HepG2 (cell line): Measurements from ENCODE around the gene CCDC116. TPM values are rescaled to one million over a fixed set of nuclear protein-coding genes. Genes with fewer than 3 reads are reported as not detected.

ENCODE experiments used
- ATAC-seq: fragments of 200-7000 bp; cut with Tn5 transposase; 3 replicates; pipeline ENCODE4 v1.9.1; 2020; ENCODE audit warnings: mild to moderate bottlenecking, moderate library complexity
- BruUV-seq: library from RNA; stranded (reverse); fragments of 400-500 nt; replicated peaks from 2 replicates; lab custom pipeline; 2021; lab: Mats Ljungman, UMichigan
- CTCF ChIA-PET: fragments of 300-600 bp; formaldehyde crosslinking; extraction: SDS; loops from one replicate; lab custom pipeline; 2021; ENCODE audit warnings: low total read pairs, inconsistent platforms, low intra/inter-chr PET ratio; lab: Yijun Ruan, JAX
- POLR2A ChIA-PET: fragments of 350-600 bp; sonication (Branson Sonifier 250); formaldehyde crosslinking; loops from one replicate; lab custom pipeline; 2020; ENCODE audit warnings: antibody characterized with exemption, inconsistent platforms; lab: Yijun Ruan, JAX
- DNase-seq: peaks from one replicate; pipeline ENCODE4 v3.0.0-alpha.2; 2015; ENCODE audit warnings: low spot score
- FAIRE-seq: peaks from 3 replicates; lab custom pipeline; 2011; peaks lifted over from hg19 to GRCh38; lab: Jason Lieb, UNC
- H2AFZ ChIP-seq: one replicate; pipeline ENCODE4 v1.6.1; 2011; ENCODE audit warnings: low read length, inconsistent platforms
- H3K27ac ChIP-seq: fragments of 300-600 bp; 3 replicates; pipeline ENCODE4 v1.8.0; 2011; ENCODE audit warnings: mixed run types, mild to moderate bottlenecking, mixed read lengths, low read length, inconsistent platforms; ENCODE audit not compliant: insufficient read depth; ENCODE audit errors: extremely low read length
- H3K27me3 ChIP-seq, 2 experiments: fragments of 200-600 bp in 1 of 2; 2 replicates in 1 of 2; 3 replicates in 1 of 2; pipeline versions ENCODE4 v1.6.0 to v1.8.0; 2011; ENCODE audit warnings: low read length in 2 of 2, mild to moderate bottlenecking in 2 of 2, moderate library complexity in 2 of 2, inconsistent platforms in 1 of 2; ENCODE audit not compliant: insufficient read depth in 2 of 2, control insufficient read depth in 1 of 2
- H3K36me3 ChIP-seq, 2 experiments: fragments of 200-600 bp in 1 of 2; replicated peaks in 1 of 2; 2 replicates in 1 of 2; 3 replicates in 1 of 2; pipeline versions ENCODE4 v1.5.1 to v1.8.0; 2011; ENCODE audit warnings: low read length in 2 of 2, inconsistent platforms in 1 of 2; ENCODE audit not compliant: insufficient read depth in 2 of 2, control insufficient read depth in 1 of 2
- H3K4me1 ChIP-seq: 2 replicates; pipeline ENCODE4 v1.5.1; 2012; ENCODE audit warnings: low read length, inconsistent platforms; ENCODE audit not compliant: insufficient read depth
- H3K4me2 ChIP-seq: 2 replicates; pipeline ENCODE4 v1.6.0; 2011; ENCODE audit warnings: low read depth, low read length, inconsistent platforms
- H3K4me3 ChIP-seq, 3 experiments: fragments of 200-600 bp in 1 of 3; sonication (generic), shearing (Covaris generic) in 1 of 3; replicated peaks in 1 of 3; 2 replicates each; pipeline ENCODE4 v1.5.1; 2011 to 2016; ENCODE audit warnings: low read length in 3 of 3, inconsistent platforms in 2 of 3, low read depth in 2 of 3, mild to moderate bottlenecking in 2 of 3, control low read depth in 1 of 3, mixed read lengths in 1 of 3; ENCODE audit not compliant: insufficient read depth in 1 of 3
- H3K79me2 ChIP-seq: one replicate; pipeline ENCODE4 v1.6.1; 2011; ENCODE audit warnings: low read length, inconsistent platforms; ENCODE audit not compliant: insufficient read depth
- H3K9ac ChIP-seq: 2 replicates; pipeline ENCODE4 v1.6.0; 2011; ENCODE audit warnings: mild to moderate bottlenecking, low read depth, low read length, inconsistent platforms; ENCODE audit not compliant: insufficient read depth
- H3K9me3 ChIP-seq: 2 replicates; pipeline ENCODE4 v1.5.1; 2012; ENCODE audit warnings: mild to moderate bottlenecking, low read length
- H4K20me1 ChIP-seq: 2 replicates; pipeline ENCODE4 v1.6.0; 2011; ENCODE audit warnings: inconsistent platforms, mild to moderate bottlenecking, low read length, moderate library complexity; ENCODE audit not compliant: insufficient read depth
- HDAC2 ChIP-seq: sonication (generic); formaldehyde crosslinking; IDR thresholded peaks from 2 replicates; pipeline ENCODE4 v1.4.0; 2020; ENCODE audit warnings: missing genetic modification reagents
- MEF2D ChIP-seq: sonication (generic); formaldehyde crosslinking; IDR thresholded peaks from 2 replicates; pipeline ENCODE4 v1.5.1; 2020; ENCODE audit warnings: mild to moderate bottlenecking, missing genetic modification reagents
- STAT5B ChIP-seq: sonication (generic); formaldehyde crosslinking; IDR thresholded peaks from 2 replicates; pipeline ENCODE4 v1.4.0; 2020; ENCODE audit warnings: missing genetic modification reagents
- SUZ12 ChIP-seq: fragments of 150-350 bp; IDR thresholded peaks from 2 replicates; pipeline ENCODE4 v1.6.1; 2014; ENCODE audit warnings: low read depth, low read length
- TSC22D2 ChIP-seq: sonication (generic); formaldehyde crosslinking; IDR thresholded peaks from 2 replicates; pipeline ENCODE4 v1.5.1; 2020; ENCODE audit warnings: missing genetic modification reagents, mild to moderate bottlenecking, borderline replicate concordance
- ZBTB8A ChIP-seq: sonication (generic); formaldehyde crosslinking; IDR thresholded peaks from 2 replicates; pipeline ENCODE4 v1.4.0; 2020; ENCODE audit warnings: mild to moderate bottlenecking, low read depth, missing genetic modification reagents, borderline replicate concordance
- ZNF224 ChIP-seq: sonication (generic); formaldehyde crosslinking; IDR thresholded peaks from 2 replicates; pipeline ENCODE4 v1.5.0; 2020; ENCODE audit warnings: mild to moderate bottlenecking, missing genetic modification reagents
- ZNF230 ChIP-seq: sonication (generic); formaldehyde crosslinking; IDR thresholded peaks from 2 replicates; pipeline ENCODE4 v1.4.0; 2020; ENCODE audit warnings: mild to moderate bottlenecking, missing genetic modification reagents
- ZNF547 ChIP-seq: sonication (generic); formaldehyde crosslinking; IDR thresholded peaks from 2 replicates; pipeline ENCODE4 v1.5.1; 2020; ENCODE audit warnings: mild to moderate bottlenecking, missing genetic modification reagents
- WGBS: methylation state at CpG from one replicate; pipeline ENCODE4 v1.1.6; 2017; ENCODE audit warnings: low lambda C conversion rate; 5-methylcytosine and 5-hydroxymethylcytosine counted together
- in situ Hi-C: cut with HindIII; loops from 2 replicates; pipeline ENCODE4 v1.10.0; 2017; ENCODE audit warnings: low pct_unique_long_range_greater_than_20kb; ENCODE audit not compliant: extremely low pct_ligation_motif_present
- intact Hi-C: fragments of 100-400 bp; cut with micrococcal nuclease; formaldehyde crosslinking; loops from one replicate; pipeline ENCODE4 v1.10.0; 2022; ENCODE audit not compliant: unreplicated experiment
- polyA plus RNA-seq, 8 experiments: library from polyadenylated mRNA; depleted of rRNA in 3 of 8; stranded (reverse) in 7 of 8; unstranded in 1 of 8; fragments of >200 nt; fragmentation: Illumina TruSeq in 4 of 8; extraction: Trizol in 4 of 8; gene quantifications; 2 replicates each; pipeline versions ENCODE4 v1.2.1 to v1.2.3, GENCODE V29; 2011 to 2016; ENCODE audit warnings: low read depth in 4 of 8, missing spikeins in 1 of 8, mixed read lengths in 1 of 8; ENCODE audit not compliant: insufficient read depth in 1 of 8
- total RNA-seq, 5 experiments: library from RNA; depleted of rRNA; stranded (reverse); fragments of >200 nt; fragmentation: Illumina TruSeq; extraction: Trizol; gene quantifications; 2 replicates each; pipeline ENCODE4 v1.2.3, GENCODE V29; 2016; ENCODE audit warnings: low read depth in 1 of 5
- TF ChIP-seq, protein P1 (sequence below): sonication (generic); formaldehyde crosslinking; IDR thresholded peaks from 2 replicates; pipeline ENCODE4 v1.4.0; 2020; ENCODE audit warnings: missing genetic modification reagents, borderline replicate concordance
- TF ChIP-seq, protein P2 (sequence below): sonication (generic); formaldehyde crosslinking; conservative IDR thresholded peaks from 2 replicates; pipeline ENCODE4 v1.4.0; 2020; ENCODE audit warnings: mild to moderate bottlenecking, missing genetic modification reagents, moderate library complexity

CCDC116 gene
- total and polyA plus RNA-seq, 2 of the 13 experiments (the other 11 are each of a cell fraction or from before 2014, with no cell fraction given) = 0.15 to 0.33 TPM

DNA sequence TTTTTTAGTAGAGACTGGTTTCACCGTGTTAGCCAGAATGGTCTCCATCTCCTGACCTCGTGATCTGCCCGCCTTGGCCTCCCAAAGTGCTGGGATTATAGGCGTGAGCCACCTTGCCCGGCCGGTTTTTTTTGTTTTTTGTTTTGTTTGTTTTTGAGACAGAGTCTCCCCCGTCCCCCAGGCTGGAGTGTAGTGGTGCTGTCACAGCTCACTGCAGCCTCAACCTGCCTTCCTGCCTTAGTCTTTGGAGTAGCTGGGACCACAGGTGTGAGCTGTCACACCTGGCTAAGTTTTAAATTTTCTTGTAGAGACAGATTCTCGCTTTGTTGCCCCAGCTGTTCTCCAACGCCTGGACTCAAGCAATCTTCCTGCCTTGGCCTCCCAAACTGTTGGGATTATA is 36.5 kb downstream of the CCDC116 start:
- H3K36me3 ChIP-seq = peaks cover 17 to 42% of the 10 kb centered on the region in 2 experiments
- ATAC-seq = no peak
- no peaks in the 10 kb centered on the region for H3K27me3 ChIP-seq
- no peaks in the 10 kb centered on the region; the same call in 1 of the 2 replicates for H4K20me1 ChIP-seq
- TF ChIP-seq TSC22D2 (CRISPR knock-in tag) (no peak), STAT5B (no peak), MEF2D (CRISPR knock-in tag) (no peak), SUZ12 (no peak), ZBTB8A (CRISPR knock-in tag) (no peak), ZNF224 (CRISPR knock-in tag) (no peak), ZNF547 (CRISPR knock-in tag) (no peak), ZNF230 (CRISPR knock-in tag) (no peak), HDAC2 (no peak)
- TF ChIP-seq, protein P1, sequence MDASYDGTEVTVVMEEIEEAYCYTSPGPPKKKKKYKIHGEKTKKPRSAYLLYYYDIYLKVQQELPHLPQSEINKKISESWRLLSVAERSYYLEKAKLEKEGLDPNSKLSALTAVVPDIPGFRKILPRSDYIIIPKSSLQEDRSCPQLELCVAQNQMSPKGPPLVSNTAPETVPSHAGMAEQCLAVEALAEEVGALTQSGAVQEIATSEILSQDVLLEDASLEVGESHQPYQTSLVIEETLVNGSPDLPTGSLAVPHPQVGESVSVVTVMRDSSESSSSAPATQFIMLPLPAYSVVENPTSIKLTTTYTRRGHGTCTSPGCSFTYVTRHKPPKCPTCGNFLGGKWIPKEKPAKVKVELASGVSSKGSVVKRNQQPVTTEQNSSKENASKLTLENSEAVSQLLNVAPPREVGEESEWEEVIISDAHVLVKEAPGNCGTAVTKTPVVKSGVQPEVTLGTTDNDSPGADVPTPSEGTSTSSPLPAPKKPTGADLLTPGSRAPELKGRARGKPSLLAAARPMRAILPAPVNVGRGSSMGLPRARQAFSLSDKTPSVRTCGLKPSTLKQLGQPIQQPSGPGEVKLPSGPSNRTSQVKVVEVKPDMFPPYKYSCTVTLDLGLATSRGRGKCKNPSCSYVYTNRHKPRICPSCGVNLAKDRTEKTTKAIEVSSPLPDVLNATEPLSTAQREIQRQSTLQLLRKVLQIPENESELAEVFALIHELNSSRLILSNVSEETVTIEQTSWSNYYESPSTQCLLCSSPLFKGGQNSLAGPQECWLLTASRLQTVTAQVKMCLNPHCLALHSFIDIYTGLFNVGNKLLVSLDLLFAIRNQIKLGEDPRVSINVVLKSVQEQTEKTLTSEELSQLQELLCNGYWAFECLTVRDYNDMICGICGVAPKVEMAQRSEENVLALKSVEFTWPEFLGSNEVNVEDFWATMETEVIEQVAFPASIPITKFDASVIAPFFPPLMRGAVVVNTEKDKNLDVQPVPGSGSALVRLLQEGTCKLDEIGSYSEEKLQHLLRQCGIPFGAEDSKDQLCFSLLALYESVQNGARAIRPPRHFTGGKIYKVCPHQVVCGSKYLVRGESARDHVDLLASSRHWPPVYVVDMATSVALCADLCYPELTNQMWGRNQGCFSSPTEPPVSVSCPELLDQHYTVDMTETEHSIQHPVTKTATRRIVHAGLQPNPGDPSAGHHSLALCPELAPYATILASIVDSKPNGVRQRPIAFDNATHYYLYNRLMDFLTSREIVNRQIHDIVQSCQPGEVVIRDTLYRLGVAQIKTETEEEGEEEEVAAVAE (CRISPR knock-in tag) = no peak
- TF ChIP-seq, protein P2, sequence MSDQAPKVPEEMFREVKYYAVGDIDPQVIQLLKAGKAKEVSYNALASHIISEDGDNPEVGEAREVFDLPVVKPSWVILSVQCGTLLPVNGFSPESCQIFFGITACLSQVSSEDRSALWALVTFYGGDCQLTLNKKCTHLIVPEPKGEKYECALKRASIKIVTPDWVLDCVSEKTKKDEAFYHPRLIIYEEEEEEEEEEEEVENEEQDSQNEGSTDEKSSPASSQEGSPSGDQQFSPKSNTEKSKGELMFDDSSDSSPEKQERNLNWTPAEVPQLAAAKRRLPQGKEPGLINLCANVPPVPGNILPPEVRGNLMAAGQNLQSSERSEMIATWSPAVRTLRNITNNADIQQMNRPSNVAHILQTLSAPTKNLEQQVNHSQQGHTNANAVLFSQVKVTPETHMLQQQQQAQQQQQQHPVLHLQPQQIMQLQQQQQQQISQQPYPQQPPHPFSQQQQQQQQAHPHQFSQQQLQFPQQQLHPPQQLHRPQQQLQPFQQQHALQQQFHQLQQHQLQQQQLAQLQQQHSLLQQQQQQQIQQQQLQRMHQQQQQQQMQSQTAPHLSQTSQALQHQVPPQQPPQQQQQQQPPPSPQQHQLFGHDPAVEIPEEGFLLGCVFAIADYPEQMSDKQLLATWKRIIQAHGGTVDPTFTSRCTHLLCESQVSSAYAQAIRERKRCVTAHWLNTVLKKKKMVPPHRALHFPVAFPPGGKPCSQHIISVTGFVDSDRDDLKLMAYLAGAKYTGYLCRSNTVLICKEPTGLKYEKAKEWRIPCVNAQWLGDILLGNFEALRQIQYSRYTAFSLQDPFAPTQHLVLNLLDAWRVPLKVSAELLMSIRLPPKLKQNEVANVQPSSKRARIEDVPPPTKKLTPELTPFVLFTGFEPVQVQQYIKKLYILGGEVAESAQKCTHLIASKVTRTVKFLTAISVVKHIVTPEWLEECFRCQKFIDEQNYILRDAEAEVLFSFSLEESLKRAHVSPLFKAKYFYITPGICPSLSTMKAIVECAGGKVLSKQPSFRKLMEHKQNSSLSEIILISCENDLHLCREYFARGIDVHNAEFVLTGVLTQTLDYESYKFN (CRISPR knock-in tag) = no peak
- TF ChIP-seq, all 625 proteins: peak for 0
- intact Hi-C loops (no loop called here), in situ Hi-C loops (loop anchor here (10.0 kb wide), 1 partner anchor 46 kb away; no protein-coding TSS in a partner anchor)
- no peak overlapping the region for H3K27ac ChIP-seq
- WGBS = 96% methylated on average over 9 of the region's 9 CpGs
- H3K4me2 ChIP-seq = no peak overlapping the region
- no TSS peak for BruUV-seq
- no peak overlapping the region for H3K9ac ChIP-seq
- CTCF ChIA-PET = no interaction called here
- H3K4me1 ChIP-seq = peaks cover 20% of the 10 kb centered on the region
- H3K79me2 ChIP-seq = peaks cover 12% of the 10 kb centered on the region
- DNase-seq = no peak
- no peak overlapping the region for H3K4me3 ChIP-seq
- FAIRE-seq = no peak
- no peaks in the 10 kb centered on the region for H3K9me3 ChIP-seq
- POLR2A ChIA-PET = interaction anchor here (4.1 kb wide), 1 partner anchor 9 kb away, joined by 27 read pairs; no protein-coding TSS in a partner anchor
- no peak overlapping the region for H2AFZ ChIP-seq
